Posterior vena cava (tissue), 2 donors: ENCODE data around the gene TMEM74B. TPM values are rescaled to one million over a fixed set of nuclear protein-coding genes. Genes with fewer than 3 reads are reported as not detected.
A peak's percentile ranks its signal among the peaks of the same experiment; 100 is the strongest.

Experiments used
- DNase-seq: peaks from one replicate; pipeline ENCODE4 v3.0.0-alpha.2; 2020; ENCODE audit warnings: low spot score
- intact Hi-C, 2 donors: fragments of 100-400 bp; cut with DNase I; formaldehyde crosslinking; loops; one replicate each; pipeline versions ENCODE4 v1.14.1 to v1.14.2; 2022 to 2023
- total RNA-seq, 2 donors: library from RNA; stranded (reverse); fragmentation: NEBNext Ultra II Directional; extraction: Animal tissue kit (Norgen Biotek cat#: 25700); gene quantifications; one replicate each; pipeline ENCODE4 v1.2.1, GENCODE V29; 2021
- donor health status: DM: yes; HTN: yes; CAD: no.
- donor health status: DM: yes; HTN: yes; CAD: no.

TMEM74B gene
- total RNA-seq, 2 donors from 2014 or later = 0.71 to 0.74 TPM

- intact Hi-C loops = no loop called here
- DNase-seq = no peak
Observed at GRCh38 chr20:1207293-1207878, 22.6 kb upstream of the TMEM74B start.

GRCh38 chr20:1206366-1207148, 21.8 kb upstream of the TMEM74B start:
- intact Hi-C loops = no loop called here
- no peak for DNase-seq

- no peak for DNase-seq
- intact Hi-C loops = no loop called here
Observed at GRCh38 chr20:1205802-1206201, 21.0 kb upstream of the TMEM74B start.

GRCh38 chr20:1204576-1204975, 19.8 kb upstream of the TMEM74B start:
- DNase-seq = no peak
- intact Hi-C loops = no loop called here

GRCh38 chr20:1204113-1204512, 19.3 kb upstream of the TMEM74B start:
- DNase-seq = no peak
- intact Hi-C loops = no loop called here

- no peak for DNase-seq
- intact Hi-C loops = no loop called here
Observed at GRCh38 chr20:1203630-1204029, 18.8 kb upstream of the TMEM74B start.

GRCh38 chr20:1202762-1203504, 18.2 kb upstream of the TMEM74B start, which contains the start of gene C20orf202:
TSS of gene C20orf202 (plus strand) at chr20:1203454. CDS start at chr20:1203586, 132 bp downstream.
- intact Hi-C loops = no loop called here
- DNase-seq = no peak

GRCh38 chr20:1199964-1200363, 15.2 kb upstream of the TMEM74B start:
- intact Hi-C loops = loop anchor here in 1 of 2 donors (5.0 kb wide), 1 partner anchor 647 kb away; no protein-coding TSS in a partner anchor
- no peak for DNase-seq

GRCh38 chr20:1199212-1199873, 14.6 kb upstream of the TMEM74B start:
- DNase-seq = no peak
- intact Hi-C loops = loop anchor here in 1 of 2 donors (5.0 kb wide), 1 partner anchor 648 kb away; no protein-coding TSS in a partner anchor

- intact Hi-C loops = loop anchor here in 1 of 2 donors (5.0 kb wide), 1 partner anchor 649 kb away; no protein-coding TSS in a partner anchor
- DNase-seq = no peak
Observed at GRCh38 chr20:1198751-1199150, 14.0 kb upstream of the TMEM74B start.

- intact Hi-C loops = loop anchor here in 1 of 2 donors (5.0 kb wide), 1 partner anchor 650 kb away; no protein-coding TSS in a partner anchor
- no peak for DNase-seq
Observed at GRCh38 chr20:1197801-1198200, 13.0 kb upstream of the TMEM74B start.

- DNase-seq = no peak
- intact Hi-C loops = loop anchor here in 1 of 2 donors (5.0 kb wide), 1 partner anchor 651 kb away; no protein-coding TSS in a partner anchor
Observed at GRCh38 chr20:1196634-1197033, 11.9 kb upstream of the TMEM74B start.

GRCh38 chr20:1195226-1195625, 10.4 kb upstream of the TMEM74B start:
- DNase-seq = no peak
- intact Hi-C loops = loop anchor here in 1 of 2 donors (5.0 kb wide), 1 partner anchor 652 kb away; no protein-coding TSS in a partner anchor

GRCh38 chr20:1191299-1191698, 6.5 kb upstream of the TMEM74B start:
- intact Hi-C loops = no loop called here
- DNase-seq = no peak

GRCh38 chr20:1190847-1191246, 6.1 kb upstream of the TMEM74B start:
- intact Hi-C loops = no loop called here
- no peak for DNase-seq

- intact Hi-C loops = no loop called here
- no peak for DNase-seq
Observed at GRCh38 chr20:1189827-1190226, 5.0 kb upstream of the TMEM74B start.

GRCh38 chr20:1188347-1188746, 3.6 kb upstream of the TMEM74B start:
- intact Hi-C loops = no loop called here
- no peak for DNase-seq

- intact Hi-C loops = no loop called here
- peak; percentile 5 for DNase-seq
Observed at GRCh38 chr20:1187605-1188171, 2.9 kb upstream of the TMEM74B start.
